Pancreas (tissue), 10 donors: ENCODE results near the gene PRUNE1. TPM values are rescaled to one million over a fixed set of nuclear protein-coding genes. Genes with fewer than 3 reads are reported as not detected.

Experiments
- ATAC-seq, 4 donors: fragments of 200-7000 bp; cut with Tn5 transposase; one replicate each; pipeline versions ENCODE4 v1.8.0 to v1.9.1; 2020; ENCODE audit warnings: mild to moderate bottlenecking in 4 of 4, moderate library complexity in 4 of 4
- DNase-seq, 6 donors: peaks; one replicate each; pipeline ENCODE4 v3.0.0-alpha.2; 2020
- FAIRE-seq: peaks from 2 replicates; lab custom pipeline; 2012; peaks lifted over from hg19 to GRCh38; lab: Jason Lieb, UNC
- H3K27ac ChIP-seq, 4 donors: fragments of 200-600 bp; sonication (generic); 1 replicate in 3 of 4; 2 replicates in 1 of 4; pipeline versions ENCODE4 v1.5.0 to v1.8.0; 2020
- H3K27me3 ChIP-seq, 4 donors: fragments of 200-600 bp; one replicate each; pipeline ENCODE4 v1.8.0; 2021
- H3K36me3 ChIP-seq, 3 donors: fragments of 200-600 bp; sonication (generic) in 1 of 3; one replicate each; pipeline versions ENCODE4 v1.5.0 to v1.8.0; 2020 to 2021
- H3K4me1 ChIP-seq, 3 donors: fragments of 200-600 bp; one replicate each; pipeline ENCODE4 v1.8.0; 2021
- H3K4me3 ChIP-seq, 4 donors: fragments of 200-600 bp; sonication (generic) in 2 of 4; one replicate each; pipeline versions ENCODE4 v1.5.0 to v1.8.0; 2020 to 2021
- H3K9me3 ChIP-seq, 4 donors: fragments of 200-600 bp; one replicate each; pipeline ENCODE4 v1.8.0; 2021
- WGBS, 2 donors: extraction: QIAGEN DNeasy Blood & Tissue Kit; methylation state at CpG; one replicate each; pipeline ENCODE4 v1.1.7; 2013; 5-methylcytosine and 5-hydroxymethylcytosine counted together
- intact Hi-C, 3 donors: fragments of 100-400 bp; cut with DNase I; formaldehyde crosslinking; loops; one replicate each; pipeline versions ENCODE4 v1.11.1 to v1.14.2; 2022
- polyA plus RNA-seq, 2 donors: library from polyadenylated mRNA; stranded (reverse); fragments of 200-250 nt; gene quantifications; one replicate each; pipeline ENCODE4 v1.2.3, GENCODE V29; 2013
- total RNA-seq, 6 donors: library from RNA; stranded (reverse); fragmentation: NEBNext Ultra II Directional in 4 of 6; extraction: Animal tissue kit (Norgen Biotek cat#: 25700) in 4 of 6; gene quantifications; one replicate each; pipeline versions ENCODE4 v1.2.1 to v1.2.4, GENCODE V29; 2021 to 2023
- TF ChIP-seq, protein P1 (sequence below), 4 donors: fragments of 200-600 bp; sonication (generic) in 3 of 4; IDR thresholded peaks; one replicate each; pipeline versions ENCODE4 v1.5.0 to v1.8.0; 2021; ENCODE audit warnings: antibody characterized with exemption in 4 of 4
- donor health status: healthy with polysubstance abuse.
- donor health status: DM: no; HTN: no; CAD: no; lungs with moderate emphysema.
- donor health status: DM: no; HTN: no; CAD: no.
- donor health status: control.
- donor health status: control.
- donor health status: Bipolar disorder and iron deficiency.
- donor health status: DM: yes; HTN: yes; CAD: no.
- donor health status: DM: no; HTN: no; CAD: no.
- donor health status: DM: no; HTN: no; CAD: no.
- donor health status: DM: yes; HTN: yes; CAD: no.

PRUNE1 gene
- total and polyA plus RNA-seq, 8 donors = 6.4 to 16.7 (median 8.1) TPM

DNA sequence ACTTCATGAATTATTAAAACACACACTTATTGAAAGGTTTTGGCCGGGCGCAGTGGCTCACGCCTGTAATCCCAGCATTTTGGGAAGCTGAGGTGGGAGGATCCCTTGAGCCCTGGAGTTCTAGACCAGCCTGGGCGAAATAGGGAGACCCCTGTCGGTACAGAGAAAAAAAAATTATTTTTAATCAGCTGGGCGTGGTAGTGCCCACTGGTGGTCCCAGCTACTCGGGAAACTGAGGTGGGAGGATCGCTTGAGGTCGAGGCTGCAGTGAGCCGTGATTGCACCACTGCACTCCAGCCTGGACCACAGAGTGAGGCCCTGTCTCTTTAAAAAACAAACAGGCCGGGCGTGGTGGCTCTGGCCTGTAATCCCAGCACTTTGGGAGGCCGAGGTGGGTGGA is 64.0 kb downstream of the PRUNE1 start:
- peak overlapping the region in 1 of 4 donors; percentile 99 for H3K27ac ChIP-seq
- ATAC-seq = no peak
- intact Hi-C loops = no loop called here

More for the DNA sequence above, 64.0 kb downstream of the PRUNE1 start:
- Histone ChIP-seq H3K4me1 (peaks cover 3 to 6% (median 5%) of the 10 kb centered on the region in 3 donors), H3K36me3 (no peaks in the 10 kb centered on the region), H3K27me3 (no peaks in the 10 kb centered on the region), H3K4me3 (no peak overlapping the region), H3K9me3 (no peaks in the 10 kb centered on the region)
- DNase-seq = no peak
- FAIRE-seq = no peak
- WGBS, 2 donors = 81 to 86% methylated on average over 13 of the region's 13 CpGs
- TF ChIP-seq, protein P1, sequence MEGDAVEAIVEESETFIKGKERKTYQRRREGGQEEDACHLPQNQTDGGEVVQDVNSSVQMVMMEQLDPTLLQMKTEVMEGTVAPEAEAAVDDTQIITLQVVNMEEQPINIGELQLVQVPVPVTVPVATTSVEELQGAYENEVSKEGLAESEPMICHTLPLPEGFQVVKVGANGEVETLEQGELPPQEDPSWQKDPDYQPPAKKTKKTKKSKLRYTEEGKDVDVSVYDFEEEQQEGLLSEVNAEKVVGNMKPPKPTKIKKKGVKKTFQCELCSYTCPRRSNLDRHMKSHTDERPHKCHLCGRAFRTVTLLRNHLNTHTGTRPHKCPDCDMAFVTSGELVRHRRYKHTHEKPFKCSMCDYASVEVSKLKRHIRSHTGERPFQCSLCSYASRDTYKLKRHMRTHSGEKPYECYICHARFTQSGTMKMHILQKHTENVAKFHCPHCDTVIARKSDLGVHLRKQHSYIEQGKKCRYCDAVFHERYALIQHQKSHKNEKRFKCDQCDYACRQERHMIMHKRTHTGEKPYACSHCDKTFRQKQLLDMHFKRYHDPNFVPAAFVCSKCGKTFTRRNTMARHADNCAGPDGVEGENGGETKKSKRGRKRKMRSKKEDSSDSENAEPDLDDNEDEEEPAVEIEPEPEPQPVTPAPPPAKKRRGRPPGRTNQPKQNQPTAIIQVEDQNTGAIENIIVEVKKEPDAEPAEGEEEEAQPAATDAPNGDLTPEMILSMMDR (IDR thresholded peaks at IDR 0.05) = no peak

Other genes starting within 250 kb of the PRUNE1 start
- 100 to 1,000 TPM in 1 of 6 donors, 10 to 100 TPM in 3, 1 to 10 TPM in 2; 6.5 to 126 (median 17.6) TPM for gene CTSS, start 242.7 kb upstream of the PRUNE1 start, total RNA-seq
- gene CTSS, start 242.7 kb upstream of the PRUNE1 start, polyA plus RNA-seq = 1 to 10 TPM; 6.7 to 8.0 TPM
- gene CTSK, start 200.2 kb upstream of the PRUNE1 start, total RNA-seq = 10 to 100 TPM in 1 of 6 donors, 1 to 10 TPM in 5; 1.5 to 34.6 (median 4.9) TPM
- gene CTSK, start 200.2 kb upstream of the PRUNE1 start, polyA plus RNA-seq = 1 to 10 TPM; 5.5 to 8.7 TPM
- 10 to 100 TPM; 15.9 to 27.0 (median 20.3) TPM for gene ARNT, start 131.8 kb upstream of the PRUNE1 start, total RNA-seq
- 10 to 100 TPM; 11.9 to 12.8 TPM for gene ARNT, start 131.8 kb upstream of the PRUNE1 start, polyA plus RNA-seq
- not detected for gene CTXND2, start 121.3 kb upstream of the PRUNE1 start, total RNA-seq
- gene CTXND2, start 121.3 kb upstream of the PRUNE1 start, polyA plus RNA-seq = not detected
- gene SETDB1, start 82.1 kb upstream of the PRUNE1 start, total RNA-seq = 10 to 100 TPM; 15.2 to 25.5 (median 20.6) TPM
- gene SETDB1, start 82.1 kb upstream of the PRUNE1 start, polyA plus RNA-seq = 10 to 100 TPM; 20.5 to 23.1 TPM
- gene CERS2, start 33.6 kb upstream of the PRUNE1 start, total RNA-seq = 100 to 1,000 TPM in 3 of 6 donors, 10 to 100 TPM in 3; 75.0 to 155 (median 94.6) TPM
- gene CERS2, start 33.6 kb upstream of the PRUNE1 start, polyA plus RNA-seq = 100 to 1,000 TPM; 112 to 122 TPM
- 10 to 100 TPM; 11.7 to 17.6 (median 13.8) TPM for gene ANXA9, start 26.2 kb upstream of the PRUNE1 start, total RNA-seq
- 10 to 100 TPM; 18.1 to 30.7 TPM for gene ANXA9, start 26.2 kb upstream of the PRUNE1 start, polyA plus RNA-seq
- gene MINDY1, start 1.5 kb upstream of the PRUNE1 start, total RNA-seq = 10 to 100 TPM; 24.1 to 35.5 (median 32.4) TPM
- gene MINDY1, start 1.5 kb upstream of the PRUNE1 start, polyA plus RNA-seq = 10 to 100 TPM; 23.1 to 24.2 TPM
- under 1 TPM; 0.12 to 0.40 (median 0.14) TPM for gene BNIPL, start 28.1 kb downstream of the PRUNE1 start, total RNA-seq
- under 1 TPM; 0.31 to 0.34 TPM for gene BNIPL, start 28.1 kb downstream of the PRUNE1 start, polyA plus RNA-seq
- 1 to 10 TPM; 2.6 to 4.1 (median 3.2) TPM for gene C1orf56, start 39.3 kb downstream of the PRUNE1 start, total RNA-seq
- gene C1orf56, start 39.3 kb downstream of the PRUNE1 start, polyA plus RNA-seq = 1 to 10 TPM; 3.0 to 4.8 TPM
- gene CDC42SE1, start 51.2 kb downstream of the PRUNE1 start, total RNA-seq = 10 to 100 TPM; 22.0 to 54.5 (median 27.0) TPM
- 10 to 100 TPM; 32.0 to 40.9 TPM for gene CDC42SE1, start 51.2 kb downstream of the PRUNE1 start, polyA plus RNA-seq
- gene MLLT11, start 51.9 kb downstream of the PRUNE1 start, total RNA-seq = under 1 TPM; 0.19 to 0.86 (median 0.35) TPM
- gene MLLT11, start 51.9 kb downstream of the PRUNE1 start, polyA plus RNA-seq = 1 to 10 TPM; 1.2 to 3.3 TPM
- gene GABPB2, start 62.3 kb downstream of the PRUNE1 start, total RNA-seq = 1 to 10 TPM; 3.7 to 8.7 (median 5.7) TPM
- gene GABPB2, start 62.3 kb downstream of the PRUNE1 start, polyA plus RNA-seq = 1 to 10 TPM; 4.5 to 5.0 TPM
- 1 to 10 TPM in 5 of 6 donors, under 1 TPM in 1; 0.47 to 4.3 (median 1.9) TPM for gene SEMA6C, start 138.2 kb downstream of the PRUNE1 start, total RNA-seq
- gene SEMA6C, start 138.2 kb downstream of the PRUNE1 start, polyA plus RNA-seq = 10 to 100 TPM; 18.0 to 24.1 TPM
- 1 to 10 TPM in 3 of 6 donors, under 1 TPM in 3; 0.16 to 3.8 (median 0.90) TPM for gene TNFAIP8L2, start 148.2 kb downstream of the PRUNE1 start, total RNA-seq
- 1 to 10 TPM; 1.3 to 2.9 TPM for gene TNFAIP8L2, start 148.2 kb downstream of the PRUNE1 start, polyA plus RNA-seq
- gene LYSMD1, start 157.5 kb downstream of the PRUNE1 start, total RNA-seq = 1 to 10 TPM; 1.8 to 5.5 (median 3.4) TPM
- gene LYSMD1, start 157.5 kb downstream of the PRUNE1 start, polyA plus RNA-seq = 1 to 10 TPM; 4.3 to 4.5 TPM
- gene SCNM1, start 157.7 kb downstream of the PRUNE1 start, total RNA-seq = 10 to 100 TPM in 3 of 6 donors, 1 to 10 TPM in 3; 7.7 to 18.1 (median 9.9) TPM
- 10 to 100 TPM; 28.9 to 33.7 TPM for gene SCNM1, start 157.7 kb downstream of the PRUNE1 start, polyA plus RNA-seq
- gene TMOD4, start 167.5 kb downstream of the PRUNE1 start, total RNA-seq = under 1 TPM in 4 of 6 donors, not detected in 2; 0.47 to 0.81 (median 0.56) TPM
- gene TMOD4, start 167.5 kb downstream of the PRUNE1 start, polyA plus RNA-seq = not detected
- 10 to 100 TPM; 12.5 to 29.0 (median 23.7) TPM for gene VPS72, start 181.7 kb downstream of the PRUNE1 start, total RNA-seq
- gene VPS72, start 181.7 kb downstream of the PRUNE1 start, polyA plus RNA-seq = 10 to 100 TPM; 20.8 to 25.9 TPM
- 10 to 100 TPM; 10.1 to 22.6 (median 15.3) TPM for gene PIP5K1A, start 190.1 kb downstream of the PRUNE1 start, total RNA-seq
- gene PIP5K1A, start 190.1 kb downstream of the PRUNE1 start, polyA plus RNA-seq = 10 to 100 TPM; 16.6 to 20.8 TPM
- gene PSMD4, start 246.3 kb downstream of the PRUNE1 start, total RNA-seq = 10 to 100 TPM; 53.7 to 83.6 (median 74.9) TPM
- gene PSMD4, start 246.3 kb downstream of the PRUNE1 start, polyA plus RNA-seq = 100 to 1,000 TPM in 1 of 2 donors, 10 to 100 TPM in 1; 95.0 to 104 TPM